ENCODE data around the gene PNMA8B.

Gene PNMA8B

DNA sequence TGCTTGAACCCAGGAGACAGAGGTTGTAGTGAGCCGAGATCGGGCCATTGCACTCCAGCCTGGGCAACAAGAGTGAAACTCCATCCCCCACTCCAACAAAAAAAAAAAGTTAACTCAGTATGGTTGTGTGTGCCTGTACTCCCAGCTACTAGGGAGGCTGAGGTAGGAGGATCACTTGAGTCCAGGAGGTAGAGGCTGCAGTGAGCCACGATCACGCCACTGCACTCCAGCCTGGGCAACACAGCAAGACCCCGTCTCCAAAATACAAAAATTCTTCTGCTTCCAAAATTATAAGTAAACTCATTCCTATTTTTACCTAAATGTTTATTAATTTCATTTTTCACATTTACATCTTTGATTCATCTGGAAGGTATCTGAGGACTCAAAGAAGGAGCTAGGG, 38.7 kb downstream of the PNMA8B start:
- no peak for DNase-seq (ENCODE audit: low spot score)

DNA sequence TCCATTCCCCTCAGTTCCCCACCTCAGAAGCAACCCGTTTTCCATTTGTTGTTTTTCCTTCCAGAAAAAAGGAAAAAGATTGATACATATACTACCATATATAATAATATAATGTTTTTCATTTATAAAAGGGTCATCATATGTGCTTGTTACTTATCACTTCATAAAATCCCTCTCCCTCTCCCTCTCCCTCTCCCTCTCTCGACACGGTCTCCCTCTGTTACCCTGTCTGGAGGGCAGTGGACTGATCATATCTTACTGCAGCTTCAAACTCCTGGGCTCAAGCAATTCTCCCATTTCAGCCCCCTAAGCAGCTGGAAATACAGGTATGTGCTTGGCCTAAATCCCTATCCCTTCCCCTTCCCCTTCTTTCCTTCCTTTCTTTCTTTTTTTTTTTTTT, 41.4 kb downstream of the PNMA8B start:
- DNase-seq (ENCODE audit: low spot score), result no peak

DNA sequence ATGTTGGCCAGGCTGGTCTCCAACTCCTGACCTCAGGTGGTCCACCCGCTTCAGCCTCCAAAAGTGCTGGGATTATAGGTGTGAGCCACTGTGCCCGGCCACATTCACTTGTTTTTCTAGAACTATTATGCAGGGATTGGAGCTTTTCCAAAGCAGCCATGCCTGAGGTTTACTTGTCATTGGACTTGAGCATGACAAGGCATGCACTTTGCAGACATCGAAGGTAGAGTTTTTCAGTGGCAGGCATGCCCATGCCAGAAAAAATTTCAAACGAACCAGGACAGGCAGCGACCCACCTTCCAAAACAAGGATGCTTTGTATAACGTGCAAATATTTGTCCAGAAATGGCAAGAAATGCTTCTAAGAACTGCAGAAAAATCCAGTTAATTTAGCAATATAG, 42.0 kb downstream of the PNMA8B start:
- no peak for DNase-seq (ENCODE audit: low spot score)

- no peak for DNase-seq (ENCODE audit: low spot score)
These were observed 43.5 kb downstream of the PNMA8B start for GRCh38 chr19:46452186-46452585.

- no peak for DNase-seq (ENCODE audit: low spot score)
These were observed 44.3 kb downstream of the PNMA8B start for GRCh38 chr19:46451352-46451751.

DNA sequence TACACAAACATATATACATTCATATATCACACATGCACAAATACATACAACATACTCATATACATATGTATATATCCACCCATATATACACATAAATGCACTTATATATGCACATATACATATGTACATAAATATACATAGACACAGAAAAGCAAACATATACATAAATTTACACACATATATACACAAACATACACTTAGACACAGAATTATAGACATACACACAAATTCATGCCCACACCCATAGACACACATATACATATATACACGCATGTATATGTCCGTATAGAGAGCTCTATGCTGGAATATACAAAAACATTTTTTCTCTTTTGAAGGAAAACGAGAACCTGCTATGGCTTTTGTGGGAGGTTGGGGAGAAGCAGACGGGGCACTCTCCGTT, 44.9 kb downstream of the PNMA8B start:
- DNase-seq (ENCODE audit: low spot score), result no peak

- DNase-seq (ENCODE audit: low spot score), result no peak
These were observed 46.4 kb downstream of the PNMA8B start for GRCh38 chr19:46449228-46449627.

DNA sequence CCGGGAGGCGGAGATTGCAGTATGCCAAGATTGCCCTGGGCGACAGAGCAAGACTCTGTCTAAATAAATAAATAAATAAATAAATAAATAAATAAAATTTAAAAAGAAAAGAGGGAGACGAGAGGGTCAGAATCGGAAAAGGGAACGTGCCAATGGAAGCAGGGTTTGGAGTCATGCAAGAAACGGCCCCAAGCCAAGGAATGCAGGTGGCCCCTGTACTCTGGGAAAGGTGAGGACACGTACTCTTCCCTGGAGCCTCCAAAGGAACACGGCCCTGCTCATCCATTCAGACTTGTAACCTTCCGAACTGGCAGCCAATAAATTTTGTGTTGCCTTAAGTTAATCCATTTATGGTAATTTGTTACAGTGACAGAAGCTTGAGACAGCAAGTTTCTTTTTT, 47.1 kb downstream of the PNMA8B start:
- no peak for DNase-seq (ENCODE audit: low spot score)

DNA sequence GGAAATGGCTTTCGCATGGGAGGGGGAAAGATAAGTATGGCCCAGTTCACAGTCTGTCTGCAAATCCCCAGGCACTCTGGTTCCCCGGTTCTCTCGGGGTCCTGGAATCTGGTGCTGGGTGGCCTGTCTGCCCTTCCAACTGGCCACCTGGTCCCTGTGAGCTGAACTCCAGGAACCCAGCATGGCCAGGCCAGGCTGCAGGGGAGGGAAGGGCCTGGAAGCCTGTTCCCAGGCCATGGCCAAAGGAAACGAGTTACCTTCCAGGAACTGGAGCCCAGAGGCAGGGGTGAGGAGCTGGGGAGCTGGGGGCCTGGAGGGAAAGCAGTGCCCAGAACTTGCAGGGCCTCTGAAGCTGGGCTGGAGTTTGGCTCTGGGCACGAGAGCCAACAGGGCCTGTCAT, 47.8 kb downstream of the PNMA8B start:
- DNase-seq (ENCODE audit: low spot score), result no peak

- DNase-seq (ENCODE audit: low spot score), result no peak
These were observed 48.7 kb downstream of the PNMA8B start for GRCh38 chr19:46447006-46447405.

GRCh38 chr19:46446021-46446420, 49.6 kb downstream of the PNMA8B start:
- DNase-seq (ENCODE audit: low spot score), result no peak

DNA sequence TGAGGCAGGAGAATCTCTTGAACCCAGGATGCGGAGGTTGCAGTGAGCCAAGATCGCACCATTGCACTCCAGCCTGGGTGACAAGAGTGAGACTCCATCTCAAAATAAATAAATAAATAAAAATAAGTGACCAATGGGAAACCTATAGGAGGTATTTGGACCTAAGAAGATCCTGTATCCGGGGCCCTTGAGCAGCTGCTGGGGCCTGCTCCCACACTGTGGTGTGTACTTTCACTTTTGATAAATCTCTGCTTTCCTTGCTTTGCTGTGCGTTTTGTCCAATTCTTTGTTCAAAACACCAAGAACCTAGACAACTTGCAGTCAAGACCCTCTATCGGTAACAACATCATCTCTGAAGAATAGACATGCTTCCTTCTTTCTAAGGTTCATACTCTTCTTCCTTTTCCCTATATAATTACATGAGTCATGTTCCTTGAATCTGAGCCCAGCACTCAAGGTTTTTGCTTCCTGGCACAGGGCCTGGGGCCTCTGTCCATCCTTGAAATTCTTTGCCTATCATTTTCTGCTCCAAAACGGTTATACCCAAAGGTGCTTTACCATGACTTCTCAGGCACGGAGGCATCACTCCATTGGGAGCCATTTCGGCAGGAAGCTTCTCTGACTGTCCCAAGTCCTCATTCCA, 52.7 kb downstream of the PNMA8B start:
- DNase-seq (ENCODE audit: low spot score), result no peak

- DNase-seq (ENCODE audit: low spot score), result no peak
These were observed 53.8 kb downstream of the PNMA8B start for GRCh38 chr19:46441866-46442265.
